Hepatocyte (in vitro differentiated cells): Measurements from ENCODE around the gene NUDT19. TPM values are rescaled to one million over a fixed set of nuclear protein-coding genes. Genes with fewer than 3 reads are reported as not detected.

ENCODE experiments used
- DNase-seq: peaks from one replicate; pipeline ENCODE4 v3.0.0-alpha.2; 2016; ENCODE audit warnings: low spot score
- H2AFZ ChIP-seq: fragments of 200-600 bp; sonication (generic); 2 replicates; pipeline ENCODE4 v1.6.0; 2016; ENCODE audit warnings: antibody characterized with exemption, mild to moderate bottlenecking
- H3K27ac ChIP-seq: fragments of 200-600 bp; sonication (generic); 2 replicates; pipeline ENCODE4 v1.5.1; 2016; ENCODE audit warnings: mild to moderate bottlenecking
- H3K27me3 ChIP-seq: fragments of 200-600 bp; sonication (generic); 2 replicates; pipeline ENCODE4 v1.6.1; 2016
- H3K36me3 ChIP-seq: fragments of 200-600 bp; sonication (generic); replicated peaks from 2 replicates; pipeline ENCODE4 v1.5.1; 2016; ENCODE audit warnings: low read depth; ENCODE audit not compliant: insufficient read depth
- H3K4me1 ChIP-seq: fragments of 200-600 bp; sonication (generic); 2 replicates; pipeline ENCODE4 v1.5.1; 2016; ENCODE audit warnings: mild to moderate bottlenecking, moderate library complexity; ENCODE audit not compliant: insufficient read depth
- H3K4me2 ChIP-seq: fragments of 200-600 bp; sonication (generic); 2 replicates; pipeline ENCODE4 v1.6.0; 2016
- H3K4me3 ChIP-seq: fragments of 200-600 bp; sonication (generic); 2 replicates; pipeline ENCODE4 v1.5.1; 2016; ENCODE audit warnings: mild to moderate bottlenecking
- H3K79me2 ChIP-seq: fragments of 200-600 bp; sonication (generic); 2 replicates; pipeline ENCODE4 v1.6.0; 2017; ENCODE audit warnings: mild to moderate bottlenecking
- H3K9me2 ChIP-seq: fragments of 200-600 bp; sonication (generic); replicated peaks from 2 replicates; pipeline ENCODE4 v1.6.0; 2017; ENCODE audit warnings: mild to moderate bottlenecking; ENCODE audit not compliant: insufficient read depth
- H3K9me3 ChIP-seq: fragments of 200-600 bp; sonication (generic); 2 replicates; pipeline ENCODE4 v1.5.1; 2016; ENCODE audit warnings: low read depth, mild to moderate bottlenecking
- H4K20me1 ChIP-seq: fragments of 200-600 bp; sonication (generic); 2 replicates; pipeline ENCODE4 v1.6.0; 2016; ENCODE audit warnings: mild to moderate bottlenecking; ENCODE audit not compliant: insufficient read depth, poor library complexity, severe bottlenecking
- CTCF ChIP-seq: fragments of 200-600 bp; sonication (generic); IDR thresholded peaks from 2 replicates; pipeline ENCODE4 v1.5.1; 2016; ENCODE audit warnings: antibody characterized with exemption, mild to moderate bottlenecking; ENCODE audit not compliant: poor library complexity
- EZH2 ChIP-seq: fragments of 200-600 bp; sonication (generic); IDR thresholded peaks from 2 replicates; pipeline ENCODE4 v1.6.1; 2016; ENCODE audit warnings: antibody characterized with exemption, mild to moderate bottlenecking, borderline replicate concordance
- EZH2phosphoT487 ChIP-seq: fragments of 200-600 bp; sonication (generic); IDR thresholded peaks from one replicate; pipeline ENCODE4 v1.6.1; 2018; ENCODE audit warnings: antibody characterized with exemption, mild to moderate bottlenecking, low read depth, moderate library complexity; ENCODE audit not compliant: unreplicated experiment, severe bottlenecking
- WGBS: methylation state at CpG from one replicate; pipeline ENCODE4 v1.1.6; 2016; ENCODE audit warnings: low lambda C conversion rate; ENCODE audit errors: missing lambda C conversion rate; 5-methylcytosine and 5-hydroxymethylcytosine counted together
- polyA plus RNA-seq: library from polyadenylated mRNA; unstranded; fragments of >200 nt; fragmentation: Nextera tagmentation; extraction: Ambion mirVana; gene quantifications from 2 replicates; pipeline ENCODE4 v1.2.1, GENCODE V29; 2016
- total RNA-seq: library from RNA; depleted of rRNA; stranded (reverse); fragments of >200 nt; gene quantifications from 2 replicates; pipeline ENCODE4 v1.2.3, GENCODE V29; 2014

NUDT19 gene
- total and polyA plus RNA-seq, 2 experiments from 2014 or later = 3.8 to 7.6 TPM

DNA sequence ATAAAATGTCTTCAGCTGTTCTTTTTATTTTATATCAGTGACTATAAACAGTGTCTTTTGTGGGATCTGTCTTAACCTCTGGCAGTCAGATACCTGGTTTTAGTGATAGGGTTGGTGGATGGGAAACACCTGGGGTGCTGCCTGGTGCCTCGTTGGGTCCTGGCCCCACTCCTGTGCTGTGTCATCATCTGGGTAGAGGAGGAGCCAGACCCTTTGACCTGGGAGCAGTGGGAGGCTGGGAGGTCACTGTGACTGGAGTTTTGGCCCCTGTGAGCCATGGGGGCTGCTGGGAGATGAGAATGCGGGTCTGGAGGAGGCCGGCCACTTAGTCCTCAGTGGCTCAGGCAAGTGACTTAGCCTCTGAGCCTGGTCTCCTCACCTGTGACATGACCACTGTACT lies 57.3 kb downstream of the NUDT19 start:
- H3K9me3 ChIP-seq = no peaks in the 10 kb centered on the region
- 83% methylated on average over 3 of the region's 3 CpGs for WGBS

GRCh38 chr19:32749361-32749760 lies 57.7 kb downstream of the NUDT19 start:
- no peak overlapping the region for H3K27ac ChIP-seq
- H3K36me3 ChIP-seq = no peaks in the 10 kb centered on the region
- H3K4me2 ChIP-seq = no peak overlapping the region
- no peak for DNase-seq
- no peak overlapping the region for H3K4me3 ChIP-seq
- H3K79me2 ChIP-seq = no peaks in the 10 kb centered on the region
- no peak for TF ChIP-seq EZH2
- TF ChIP-seq CTCF = no peak
- TF ChIP-seq EZH2phosphoT487 = no peak
- H3K4me1 ChIP-seq = no peaks in the 10 kb centered on the region
- no peaks in the 10 kb centered on the region for H3K9me2 ChIP-seq
- no peaks in the 10 kb centered on the region for H3K9me3 ChIP-seq
- H3K27me3 ChIP-seq = no peaks in the 10 kb centered on the region
- 76% methylated on average over 6 of the region's 6 CpGs for WGBS
- no peak overlapping the region for H2AFZ ChIP-seq
- H4K20me1 ChIP-seq = no peaks in the 10 kb centered on the region

More for the DNA sequence above, 57.3 kb downstream of the NUDT19 start:
- Histone ChIP-seq H2AFZ (no peak overlapping the region), H3K9me2 (no peaks in the 10 kb centered on the region), H3K4me2 (no peak overlapping the region), H3K4me3 (no peak overlapping the region), H3K79me2 (no peaks in the 10 kb centered on the region), H3K27me3 (no peaks in the 10 kb centered on the region), H3K27ac (no peak overlapping the region), H3K4me1 (no peaks in the 10 kb centered on the region), H4K20me1 (no peaks in the 10 kb centered on the region), H3K36me3 (no peaks in the 10 kb centered on the region)
- TF ChIP-seq CTCF (no peak), EZH2phosphoT487 (no peak), EZH2 (no peak)
- DNase-seq = no peak

GRCh38 chr19:32750441-32751055 lies 58.9 kb downstream of the NUDT19 start:
- TF ChIP-seq EZH2phosphoT487 (no peak), EZH2 (no peak), CTCF (no peak)
- Histone ChIP-seq H3K27me3 (no peaks in the 10 kb centered on the region), H3K4me3 (no peak overlapping the region), H2AFZ (no peak overlapping the region), H3K9me3 (no peaks in the 10 kb centered on the region), H3K36me3 (no peaks in the 10 kb centered on the region), H3K79me2 (no peaks in the 10 kb centered on the region), H3K27ac (no peak overlapping the region), H3K4me2 (no peak overlapping the region), H3K9me2 (no peaks in the 10 kb centered on the region), H4K20me1 (no peaks in the 10 kb centered on the region), H3K4me1 (no peaks in the 10 kb centered on the region)
- DNase-seq = no peak
- WGBS = 70% methylated on average over 4 of the region's 4 CpGs
